ENCODE measurements around the gene CACHD1.

Gene CACHD1

GRCh38 chr1:64630611-64631010, 160.7 kb downstream of the CACHD1 start:
- no peak for DNase-seq (ENCODE audit: low read depth)
- TF ChIP-seq CTCF (IDR thresholded peaks at IDR 0.05; ENCODE audit: control insufficient read depth, insufficient read depth, low read depth, low read length, missing control alignments), result no peak
- H3K4me3 ChIP-seq (ENCODE audit: control insufficient read depth, low read depth, low read length), result no peak overlapping the region

GRCh38 chr1:64631346-64632034, 161.6 kb downstream of the CACHD1 start:
- no peak for TF ChIP-seq CTCF (IDR thresholded peaks at IDR 0.05; ENCODE audit: control insufficient read depth, insufficient read depth, low read depth, low read length, missing control alignments)
- H3K4me3 ChIP-seq (ENCODE audit: control insufficient read depth, low read depth, low read length), result no peak overlapping the region
- DNase-seq (ENCODE audit: low read depth), result no peak

- no peak for DNase-seq (ENCODE audit: low read depth)
- no peak for TF ChIP-seq CTCF (IDR thresholded peaks at IDR 0.05; ENCODE audit: control insufficient read depth, insufficient read depth, low read depth, low read length, missing control alignments)
These were observed 163.0 kb downstream of the CACHD1 start for GRCh38 chr1:64632936-64633335.

GRCh38 chr1:64645735-64646134, 175.8 kb downstream of the CACHD1 start:
- DNase-seq (ENCODE audit: low read depth), result no peak
- no peak for TF ChIP-seq CTCF (IDR thresholded peaks at IDR 0.05; ENCODE audit: control insufficient read depth, insufficient read depth, low read depth, low read length, missing control alignments)
- H3K4me3 ChIP-seq (ENCODE audit: control insufficient read depth, low read depth, low read length), result no peak overlapping the region

More at GRCh38 chr1:64632936-64633335, 163.0 kb downstream of the CACHD1 start:
- H3K4me3 ChIP-seq (ENCODE audit: control insufficient read depth, low read depth, low read length), result no peak overlapping the region

GRCh38 chr1:64650411-64650810, 180.5 kb downstream of the CACHD1 start:
- no peak overlapping the region for H3K4me3 ChIP-seq (ENCODE audit: control insufficient read depth, low read depth, low read length)
- no peak for DNase-seq (ENCODE audit: low read depth)
- TF ChIP-seq CTCF (IDR thresholded peaks at IDR 0.05; ENCODE audit: control insufficient read depth, insufficient read depth, low read depth, low read length, missing control alignments), result no peak

GRCh38 chr1:64651841-64652240, 181.9 kb downstream of the CACHD1 start:
- H3K4me3 ChIP-seq (ENCODE audit: control insufficient read depth, low read depth, low read length), result no peak overlapping the region
- no peak for TF ChIP-seq CTCF (IDR thresholded peaks at IDR 0.05; ENCODE audit: control insufficient read depth, insufficient read depth, low read depth, low read length, missing control alignments)
- no peak for DNase-seq (ENCODE audit: low read depth)

All from AG09309 (cell line).